ENCODE measurements around the gene CKAP5. TPM values are rescaled to one million over a fixed set of nuclear protein-coding genes. Genes with fewer than 3 reads are reported as not detected.

The CKAP5 gene
- total RNA-seq, 2 donors from 2014 or later: 162 to 211 TPM

GRCh38 chr11:46836870-46837269, 9.2 kb downstream of the CKAP5 start:
- no peaks in the 10 kb centered on the region for H3K9me3 ChIP-seq (ENCODE audit: control insufficient read depth, low read length)
- H3K4me1 Mint-ChIP-seq: peaks cover 3% of the 10 kb centered on the region
- no peak overlapping the region for H3K27ac Mint-ChIP-seq
- no peak for TF ChIP-seq CTCF (conservative IDR thresholded peaks at IDR 0.05)
- H3K4me3 Mint-ChIP-seq: no peak overlapping the region
- peaks cover 22% of the 10 kb centered on the region for H3K36me3 ChIP-seq (ENCODE audit: control insufficient read depth, insufficient read depth, low read length)
- H3K9me3 Mint-ChIP-seq: no peaks in the 10 kb centered on the region
- no peaks in the 10 kb centered on the region for H3K27me3 ChIP-seq (ENCODE audit: control insufficient read depth, insufficient read depth, low read length, poor library complexity, severe bottlenecking)
- H3K27ac ChIP-seq (ENCODE audit: low read depth, low read length): no peak overlapping the region
- H3K4me1 ChIP-seq (ENCODE audit: control insufficient read depth, insufficient read depth, low read length): no peaks in the 10 kb centered on the region
- no peak overlapping the region for H3K4me3 ChIP-seq (ENCODE audit: low read length)
- peaks cover 8% of the 10 kb centered on the region for H3K36me3 Mint-ChIP-seq (ENCODE audit: low read depth)
- DNase-seq: no peak
- H3K27me3 Mint-ChIP-seq (ENCODE audit: insufficient read depth): no peaks in the 10 kb centered on the region
- H3K9ac ChIP-seq (ENCODE audit: extremely low read depth, low read length, poor library complexity, severe bottlenecking): no peak overlapping the region

GRCh38 chr11:46836431-46836830, 9.6 kb downstream of the CKAP5 start:
- Mint-ChIP-seq H3K4me3 (no peak overlapping the region), H3K4me1 (peaks cover 3% of the 10 kb centered on the region), H3K36me3 (ENCODE audit: low read depth) (peaks cover 5% of the 10 kb centered on the region), H3K27me3 (ENCODE audit: insufficient read depth) (no peaks in the 10 kb centered on the region), H3K27ac (no peak overlapping the region), H3K9me3 (no peaks in the 10 kb centered on the region)
- no peak for TF ChIP-seq CTCF (conservative IDR thresholded peaks at IDR 0.05)
- H3K4me3 ChIP-seq (ENCODE audit: low read length): no peak overlapping the region
- no peak overlapping the region for H3K27ac ChIP-seq (ENCODE audit: low read depth, low read length)
- 90% methylated on average over 1 of the region's 1 CpG; no CpG with 5 or more reads in 1 of the 2 experiments for WGBS, 2 experiments (ENCODE audit: insufficient coverage in 1 of 2, insufficient read length in 1 of 2)
- H3K36me3 ChIP-seq (ENCODE audit: control insufficient read depth, insufficient read depth, low read length): peaks cover 20% of the 10 kb centered on the region
- no peaks in the 10 kb centered on the region for H3K9me3 ChIP-seq (ENCODE audit: control insufficient read depth, low read length)
- H3K27me3 ChIP-seq (ENCODE audit: control insufficient read depth, insufficient read depth, low read length, poor library complexity, severe bottlenecking): no peaks in the 10 kb centered on the region
- H3K4me1 ChIP-seq (ENCODE audit: control insufficient read depth, insufficient read depth, low read length): no peaks in the 10 kb centered on the region
- no peak overlapping the region for H3K9ac ChIP-seq (ENCODE audit: extremely low read depth, low read length, poor library complexity, severe bottlenecking)
- no peak for DNase-seq

GRCh38 chr11:46835897-46836296, 10.2 kb downstream of the CKAP5 start:
- TF ChIP-seq CTCF (conservative IDR thresholded peaks at IDR 0.05): no peak
- no peak overlapping the region for H3K9ac ChIP-seq (ENCODE audit: extremely low read depth, low read length, poor library complexity, severe bottlenecking)
- H3K27ac ChIP-seq (ENCODE audit: low read depth, low read length): no peak overlapping the region
- Mint-ChIP-seq H3K4me3 (no peak overlapping the region), H3K36me3 (ENCODE audit: low read depth) (peaks cover 6% of the 10 kb centered on the region), H3K27me3 (ENCODE audit: insufficient read depth) (no peaks in the 10 kb centered on the region), H3K9me3 (no peaks in the 10 kb centered on the region), H3K27ac (no peak overlapping the region), H3K4me1 (peaks cover 3% of the 10 kb centered on the region)
- H3K36me3 ChIP-seq (ENCODE audit: control insufficient read depth, insufficient read depth, low read length): peaks cover 18% of the 10 kb centered on the region
- H3K27me3 ChIP-seq (ENCODE audit: control insufficient read depth, insufficient read depth, low read length, poor library complexity, severe bottlenecking): no peaks in the 10 kb centered on the region
- H3K4me1 ChIP-seq (ENCODE audit: control insufficient read depth, insufficient read depth, low read length): no peaks in the 10 kb centered on the region
- WGBS, 2 experiments (ENCODE audit: insufficient coverage in 1 of 2, insufficient read length in 1 of 2): 88 to 92% methylated on average over 2 to 3 of the region's 3 CpGs
- no peak overlapping the region for H3K4me3 ChIP-seq (ENCODE audit: low read length)
- DNase-seq: no peak
- H3K9me3 ChIP-seq (ENCODE audit: control insufficient read depth, low read length): no peaks in the 10 kb centered on the region

Measured in endodermal cell (in vitro differentiated cells).